ENCODE measurements around the gene NPC1L1. TPM values are rescaled to one million over a fixed set of nuclear protein-coding genes. Genes with fewer than 3 reads are reported as not detected.

The NPC1L1 gene
- total RNA-seq, 4 donors from 2014 or later: 0.08 to 0.19 TPM; not detected in 2

DNA sequence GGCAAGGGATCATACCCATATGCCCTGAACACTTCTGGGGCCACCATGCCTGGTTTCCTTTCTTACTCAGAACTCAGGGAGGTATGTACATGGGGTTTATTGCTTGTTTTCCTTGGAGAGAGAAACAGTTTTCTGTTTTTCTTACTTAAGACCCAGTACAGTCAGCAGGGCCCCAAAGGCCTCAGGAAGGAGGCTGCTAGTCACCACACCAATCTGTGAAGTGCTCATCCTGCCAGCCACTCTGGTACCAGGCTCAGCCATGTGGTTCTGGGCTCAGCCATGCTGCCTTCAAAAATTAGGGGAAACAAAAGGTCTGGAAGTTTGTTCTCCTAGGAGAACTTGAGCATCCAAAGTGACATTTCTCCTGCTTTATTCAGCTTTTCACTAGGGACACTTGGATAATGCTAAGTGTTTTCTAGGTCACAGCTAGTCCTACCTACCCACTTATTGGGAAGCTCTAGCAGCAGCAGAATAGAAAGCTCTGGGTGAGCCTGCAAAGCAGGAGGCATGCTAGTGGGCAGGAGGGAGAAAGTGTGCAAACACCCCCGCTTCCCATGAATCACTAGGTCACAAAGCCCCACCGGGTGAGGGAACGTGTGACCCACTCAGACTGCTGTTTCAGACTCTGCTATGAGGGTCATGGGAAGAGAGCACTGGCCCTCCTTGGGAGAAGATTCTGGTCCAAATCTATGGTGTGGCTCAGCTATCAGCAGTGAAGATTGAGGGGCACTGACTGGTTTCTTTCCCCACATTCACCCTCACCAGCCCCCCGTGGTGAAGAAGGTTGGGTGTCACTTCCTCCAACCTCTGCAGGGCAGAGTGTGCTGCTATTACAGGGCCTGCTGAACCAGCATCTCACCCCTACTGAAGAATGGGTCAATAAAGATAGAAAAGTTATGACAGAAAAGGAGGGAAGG lies 74.6 kb downstream of the NPC1L1 start:
- Histone ChIP-seq H3K27ac (no peak overlapping the region), H3K9me3 (no peaks in the 10 kb centered on the region), H3K36me3 (peaks cover 0 to 81% (median 6%) of the 10 kb centered on the region in 3 donors), H3K27me3 (no peaks in the 10 kb centered on the region), H3K4me3 (no peak overlapping the region), H3K4me1 (peaks cover 4 to 21% (median 7%) of the 10 kb centered on the region in 3 donors)
- TF ChIP-seq, protein P1, sequence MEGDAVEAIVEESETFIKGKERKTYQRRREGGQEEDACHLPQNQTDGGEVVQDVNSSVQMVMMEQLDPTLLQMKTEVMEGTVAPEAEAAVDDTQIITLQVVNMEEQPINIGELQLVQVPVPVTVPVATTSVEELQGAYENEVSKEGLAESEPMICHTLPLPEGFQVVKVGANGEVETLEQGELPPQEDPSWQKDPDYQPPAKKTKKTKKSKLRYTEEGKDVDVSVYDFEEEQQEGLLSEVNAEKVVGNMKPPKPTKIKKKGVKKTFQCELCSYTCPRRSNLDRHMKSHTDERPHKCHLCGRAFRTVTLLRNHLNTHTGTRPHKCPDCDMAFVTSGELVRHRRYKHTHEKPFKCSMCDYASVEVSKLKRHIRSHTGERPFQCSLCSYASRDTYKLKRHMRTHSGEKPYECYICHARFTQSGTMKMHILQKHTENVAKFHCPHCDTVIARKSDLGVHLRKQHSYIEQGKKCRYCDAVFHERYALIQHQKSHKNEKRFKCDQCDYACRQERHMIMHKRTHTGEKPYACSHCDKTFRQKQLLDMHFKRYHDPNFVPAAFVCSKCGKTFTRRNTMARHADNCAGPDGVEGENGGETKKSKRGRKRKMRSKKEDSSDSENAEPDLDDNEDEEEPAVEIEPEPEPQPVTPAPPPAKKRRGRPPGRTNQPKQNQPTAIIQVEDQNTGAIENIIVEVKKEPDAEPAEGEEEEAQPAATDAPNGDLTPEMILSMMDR (IDR thresholded peaks at IDR 0.05): no peak
- TF ChIP-seq POLR2A (IDR thresholded peaks at IDR 0.05): no peak
- WGBS, 2 donors: 67 to 86% methylated on average over 1 to 4 of the region's 4 CpGs
- intact Hi-C loops (cut with DNase I): no loop called here
- no peak for DNase-seq

DNA sequence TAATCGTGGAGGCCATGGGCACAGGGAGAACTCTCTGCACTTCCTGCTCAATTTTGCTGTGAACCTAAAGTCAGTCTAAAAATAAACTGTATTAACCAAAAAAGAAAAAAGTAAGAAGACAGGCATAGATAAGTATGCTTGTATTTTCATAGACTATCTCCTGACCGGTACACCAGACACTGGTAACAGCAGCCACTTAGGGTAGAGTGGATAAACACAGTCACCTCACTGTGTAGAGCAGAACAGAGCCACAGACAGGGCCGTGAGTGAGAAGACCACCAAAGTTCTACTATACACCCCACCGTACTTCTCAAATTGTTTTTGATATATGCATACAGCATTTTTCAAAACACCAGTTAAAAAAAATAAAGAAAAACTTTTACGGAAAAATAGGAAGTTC lies 75.6 kb downstream of the NPC1L1 start:
- Histone ChIP-seq H3K4me3 (no peak overlapping the region), H3K27me3 (no peaks in the 10 kb centered on the region), H3K27ac (no peak overlapping the region), H3K9me3 (no peaks in the 10 kb centered on the region), H3K36me3 (peaks cover 0 to 77% (median 6%) of the 10 kb centered on the region in 3 donors), H3K4me1 (peaks cover 4 to 29% (median 10%) of the 10 kb centered on the region in 3 donors)
- 86 to 87% methylated on average over 5 of the region's 5 CpGs for WGBS, 2 donors
- intact Hi-C loops (cut with DNase I): no loop called here
- no peak for TF ChIP-seq POLR2A (IDR thresholded peaks at IDR 0.05)
- TF ChIP-seq, protein P1 (IDR thresholded peaks at IDR 0.05): no peak
- no peak for DNase-seq

DNA sequence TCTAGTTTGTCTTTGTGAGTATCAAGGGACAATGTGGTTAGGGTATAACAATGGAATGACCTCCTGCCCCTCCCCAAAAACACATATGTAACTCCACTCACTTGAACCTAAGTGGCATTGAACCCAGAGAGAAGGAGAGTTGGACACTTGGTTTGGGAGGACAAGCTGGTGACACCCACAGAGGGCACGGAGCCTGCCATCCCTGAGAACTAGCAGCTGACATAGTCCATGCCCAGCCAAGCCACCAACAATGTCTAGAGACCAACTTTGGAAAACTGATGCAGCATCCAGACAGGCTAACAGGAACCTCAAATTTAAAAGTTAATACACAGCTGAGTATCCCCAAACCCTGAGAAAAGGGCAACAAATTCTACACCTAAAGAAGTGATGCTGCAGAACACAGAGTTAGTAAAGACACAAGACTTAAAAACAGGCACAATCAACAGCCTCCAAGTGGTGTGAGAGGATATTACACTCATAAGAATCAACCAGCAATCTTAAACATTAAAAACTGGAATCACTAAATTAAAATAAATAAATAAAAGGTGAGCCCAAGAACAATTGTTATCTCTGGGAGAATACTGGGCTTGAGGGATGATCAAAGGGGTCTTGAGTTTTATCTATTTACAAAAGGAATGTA lies 77.8 kb downstream of the NPC1L1 start:
- no peak for TF ChIP-seq POLR2A (IDR thresholded peaks at IDR 0.05)
- TF ChIP-seq, protein P1 (IDR thresholded peaks at IDR 0.05): peak in 4 of 6 experiments; percentile 5 to 41 (median 16)
- DNase-seq: no peak
- WGBS, 2 donors: 86% methylated on average over 1 of the region's 1 CpG; no CpG with 5 or more reads in 1 of the 2 donors
- Histone ChIP-seq H3K36me3 (peaks cover 0 to 84% (median 6%) of the 10 kb centered on the region in 3 donors), H3K4me3 (no peak overlapping the region), H3K27me3 (no peaks in the 10 kb centered on the region), H3K9me3 (no peaks in the 10 kb centered on the region), H3K27ac (no peak overlapping the region), H3K4me1 (peaks cover 0 to 14% (median 3%) of the 10 kb centered on the region in 3 donors)
- intact Hi-C loops (cut with DNase I): no loop called here

Small RNAs within 50 kb of the gene (small RNA-seq; reads per million reads assigned to genes)
- gene RNU6-1097P: 0 reads per million in 4 donors

Other genes starting within 250 kb of the NPC1L1 start
- gene CAMK2B, start 215.7 kb downstream of the NPC1L1 start, total RNA-seq: under 1 TPM; 0.26 to 0.95 (median 0.69) TPM
- 10 to 100 TPM; 33.5 to 54.0 (median 47.0) TPM for gene NUDCD3, start 50.7 kb downstream of the NPC1L1 start, total RNA-seq
- 10 to 100 TPM; 34.1 to 69.6 (median 50.0) TPM for gene DDX56, start 32.6 kb upstream of the NPC1L1 start, total RNA-seq
- gene TMED4, start 40.9 kb upstream of the NPC1L1 start, total RNA-seq: 100 to 1,000 TPM in 2 of 4 donors, 10 to 100 TPM in 2; 68.0 to 123 (median 102) TPM
- gene OGDH, start 65.3 kb upstream of the NPC1L1 start, total RNA-seq: 100 to 1,000 TPM in 1 of 4 donors, 10 to 100 TPM in 3; 68.9 to 102 (median 89.5) TPM
- gene ZMIZ2, start 207.5 kb upstream of the NPC1L1 start, total RNA-seq: 10 to 100 TPM in 3 of 4 donors, 1 to 10 TPM in 1; 6.9 to 25.4 (median 18.3) TPM

Data from esophagus squamous epithelium (tissue), 5 donors.